ENCODE results near the gene PHRF1.

PHRF1 gene

DNA sequence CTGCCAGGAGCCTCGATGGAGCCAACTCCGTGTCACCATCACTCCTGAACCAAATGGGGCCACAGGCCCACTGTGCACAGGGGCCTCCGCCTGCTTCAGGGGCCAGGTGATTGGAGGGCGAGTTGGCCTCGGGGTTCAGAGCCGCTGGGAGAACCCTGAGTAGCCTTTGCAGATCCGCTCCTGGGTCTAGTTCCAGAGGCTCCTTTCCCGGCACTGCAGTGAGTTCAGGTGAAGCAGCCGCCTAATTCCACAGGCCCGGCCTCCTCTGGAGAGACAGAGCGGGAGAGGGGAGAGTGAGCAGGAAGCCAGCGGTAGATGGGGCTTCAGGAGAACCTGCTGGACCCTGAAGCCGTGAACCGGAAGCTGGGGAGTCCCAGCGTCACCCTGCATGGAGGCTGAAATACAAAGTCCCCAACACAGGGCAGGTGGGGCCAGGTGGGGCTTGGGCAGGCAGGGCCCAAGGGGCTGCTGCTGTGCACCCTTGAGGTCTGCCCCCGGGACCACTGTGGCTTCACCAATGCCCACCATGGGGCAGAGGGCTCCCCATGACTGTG is 83.3 kb downstream of the PHRF1 start:
- no peak for DNase-seq

DNA sequence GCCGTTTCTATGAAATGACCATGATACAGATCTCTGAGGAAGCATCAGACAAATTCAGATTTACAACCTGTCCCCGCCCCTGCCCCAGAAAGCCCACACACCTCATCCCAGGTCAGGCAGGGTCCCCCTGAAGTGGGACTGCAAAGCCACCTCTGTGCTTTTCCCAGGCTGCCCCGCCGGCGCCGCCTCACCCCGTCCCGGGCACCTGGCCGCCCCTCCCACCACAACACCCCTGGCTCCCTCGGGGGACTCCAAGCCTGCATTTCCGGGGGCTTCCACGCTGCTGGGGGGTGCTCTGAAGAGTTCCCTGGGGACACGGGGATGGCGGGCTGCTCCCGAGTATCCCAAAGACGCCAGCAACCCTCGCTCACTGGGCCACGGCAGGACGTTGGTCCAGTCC is 84.0 kb downstream of the PHRF1 start:
- no peak for DNase-seq

DNA sequence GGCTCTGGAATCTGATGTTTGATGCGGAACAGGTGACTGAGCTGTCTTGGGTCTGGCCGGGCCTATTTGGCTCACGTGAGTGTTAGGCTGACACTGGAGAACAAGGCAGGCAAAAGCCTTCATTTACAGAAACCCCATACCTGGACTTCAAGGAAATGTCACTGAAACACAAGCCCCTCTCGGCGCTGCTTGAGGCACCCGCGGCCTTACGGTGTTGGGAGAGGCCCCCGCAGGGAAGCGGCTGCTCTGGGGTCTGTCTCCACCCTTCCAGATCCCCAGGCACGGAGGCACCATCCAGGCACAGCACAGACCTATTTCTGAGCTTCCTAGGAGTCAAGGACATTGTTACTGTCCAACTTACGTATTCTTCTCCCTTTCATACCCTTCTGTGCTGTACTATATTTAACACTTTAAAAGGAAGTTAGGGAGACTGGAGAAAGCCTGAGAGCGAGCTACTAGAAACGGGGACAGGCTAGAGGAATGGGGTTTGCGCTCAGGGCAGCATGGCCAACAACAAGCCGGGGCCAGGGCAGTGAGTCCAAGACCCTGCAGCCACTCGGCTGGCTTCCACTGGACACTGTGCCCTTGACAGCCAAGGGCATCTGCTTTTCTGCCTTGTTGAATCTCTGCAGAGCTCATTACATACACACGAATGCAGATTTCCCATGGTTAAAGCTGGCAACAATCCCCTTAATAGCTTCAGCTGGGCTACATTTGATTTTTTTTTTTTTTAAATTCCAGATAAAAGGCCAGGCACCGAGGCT is 84.6 kb downstream of the PHRF1 start:
- no peak for DNase-seq
